Measurements from ENCODE around the gene EFCAB11. TPM values are rescaled to one million over a fixed set of nuclear protein-coding genes. Genes with fewer than 3 reads are reported as not detected.

EFCAB11 gene
- total and polyA plus RNA-seq, 2 of the 4 experiments (the other 2 are of a cell fraction): 2.2 to 5.3 TPM

DNA sequence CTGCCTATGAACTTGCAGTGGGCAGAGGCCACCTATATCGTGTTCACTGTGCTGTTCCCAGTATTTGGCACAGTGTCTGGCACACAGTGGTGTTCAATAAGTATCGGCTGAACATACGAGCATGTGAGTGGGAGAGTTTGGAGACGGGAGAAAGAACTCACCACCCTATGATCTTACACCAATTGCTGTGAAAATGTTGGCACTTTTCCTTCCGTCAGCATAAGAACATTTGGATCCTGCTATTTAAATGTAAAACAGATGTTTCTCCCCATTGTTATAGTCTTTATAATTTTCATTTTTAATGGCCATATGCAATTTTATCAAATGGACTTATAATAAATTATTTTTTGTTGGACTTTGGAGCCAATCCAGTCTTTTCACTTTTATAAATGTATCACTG is 144.4 kb downstream of the EFCAB11 start:
- no peak overlapping the region for H2AK9ac ChIP-seq (replicated peaks; ENCODE audit: low read depth, low read length, poor library complexity)
- ChIA-PET POLR2A (ENCODE audit: unreplicated experiment) (no interaction called here), CTCF (no interaction called here)
- peak overlapping the region; percentile 97 for H3K18ac ChIP-seq (ENCODE audit: low read depth, low read length)
- H3K56ac ChIP-seq (ENCODE audit: extremely low read depth, insufficient read depth, low read length): no peak overlapping the region
- no peak overlapping the region for H2AFZ ChIP-seq (replicated peaks; ENCODE audit: low read length, poor library complexity)
- peak overlapping the region; percentile 80 for H2BK5ac ChIP-seq (ENCODE audit: low read depth, low read length, poor library complexity, severe bottlenecking)
- H2BK15ac ChIP-seq (ENCODE audit: low read depth, low read length): peak overlapping the region; percentile 99; the same call in 2 of the 3 replicates
- peak overlapping the region; percentile 38 to 83; a peak in 3 of 4 replicates for H4K8ac ChIP-seq (ENCODE audit: low read depth in 2 of 2, low read length in 2 of 2)
- peak overlapping the region; percentile 83 for H3K14ac ChIP-seq (replicated peaks; ENCODE audit: low read depth, low read length)
- in situ Hi-C loops (cut with MboI; ENCODE audit: low sequenced_read_pairs): no loop called here
- H3K27me3 ChIP-seq (ENCODE audit: control insufficient read depth, insufficient read depth, low read length): no peaks in the 10 kb centered on the region
- no TSS peak for BruUV-seq (replicated peaks)
- no peaks in the 10 kb centered on the region for H4K20me1 ChIP-seq (ENCODE audit: insufficient read depth, low read length)
- no peak for ATAC-seq (ENCODE audit: low read depth)
- intact Hi-C loops (cut with micrococcal nuclease): loop anchor here (5.0 to 10.0 kb wide), 2 partner anchors 102 to 195 kb away; no protein-coding TSS in a partner anchor
- peaks cover 0 to 9% of the 10 kb centered on the region in 2 experiments; a peak in 1 of 4 replicates for H3K79me1 ChIP-seq (ENCODE audit: low read depth in 1 of 2, low read length in 2 of 2)
- dilution Hi-C loops (cut with HindIII; ENCODE audit: low sequenced_read_pairs, unreplicated experiment): no loop called here
- H3K4me2 ChIP-seq (ENCODE audit: low read depth, low read length): no peak overlapping the region
- peak overlapping the region; percentile 94 for H3K4ac ChIP-seq (ENCODE audit: low read depth, low read length)
- peaks cover 15% of the 10 kb centered on the region for H3K4me1 ChIP-seq (ENCODE audit: control insufficient read depth, insufficient read depth, low read length)
- H2BK20ac ChIP-seq (ENCODE audit: low read depth, low read length): peak overlapping the region; percentile 94
- no peak overlapping the region for H3K27ac ChIP-seq (ENCODE audit: insufficient read depth, low read length)
- whole genome bisulfite sequencing, 2 experiments (ENCODE audit: extremely low coverage in 2 of 2, insufficient read length in 1 of 2): no CpG with 5 or more reads among the region's 5 CpGs
- peak overlapping the region; percentile 95 for H4K91ac ChIP-seq (ENCODE audit: insufficient read depth, low read depth, low read length)
- H4K5ac ChIP-seq (ENCODE audit: low read depth, low read length): peak overlapping the region; percentile 90
- H3K4me3 ChIP-seq (ENCODE audit: insufficient read depth, low read depth, low read length): no peak overlapping the region
- no peak for DNase-seq
- H3K9me3 ChIP-seq (ENCODE audit: control insufficient read depth, insufficient read depth, low read length): no peaks in the 10 kb centered on the region
- no peak overlapping the region for H3K9ac ChIP-seq (ENCODE audit: low read depth, low read length)
- H2BK120ac ChIP-seq (ENCODE audit: low read depth, low read length): peak overlapping the region; percentile 88
- H3K9me1 ChIP-seq (ENCODE audit: insufficient read depth, low read length): peaks cover 15% of the 10 kb centered on the region
- H3K23ac ChIP-seq (ENCODE audit: low read depth, low read length): peak overlapping the region; percentile 70
- H2AK5ac ChIP-seq (ENCODE audit: low read depth, low read length): peak overlapping the region; percentile 96
- TF ChIP-seq RAD21 (IDR thresholded peaks at IDR 0.05; ENCODE audit: low read length) (no peak), MXI1 (IDR thresholded peaks at IDR 0.05; ENCODE audit: borderline replicate concordance, low read depth, low read length) (no peak), SMC3 (IDR thresholded peaks at IDR 0.05; ENCODE audit: low read depth, low read length) (no peak), FOS (IDR thresholded peaks at IDR 0.05; ENCODE audit: low read depth, low read length) (no peak), MAFK (IDR thresholded peaks at IDR 0.05; ENCODE audit: low read depth, low read length) (no peak), RFX5 (IDR thresholded peaks at IDR 0.05; ENCODE audit: low read depth, low read length) (no peak), POLR2A (IDR thresholded peaks at IDR 0.05; ENCODE audit: low read depth, low read length) (no peak), BHLHE40 (IDR thresholded peaks at IDR 0.05; ENCODE audit: low read depth, low read length) (no peak), MAZ (IDR thresholded peaks at IDR 0.05; ENCODE audit: borderline replicate concordance, low read depth, low read length) (no peak), NFE2L2 (IDR thresholded peaks at IDR 0.05; ENCODE audit: low read depth, low read length) (no peak), CEBPB (IDR thresholded peaks at IDR 0.05; ENCODE audit: low read depth, low read length) (no peak)
- TF ChIP-seq, protein P1, sequence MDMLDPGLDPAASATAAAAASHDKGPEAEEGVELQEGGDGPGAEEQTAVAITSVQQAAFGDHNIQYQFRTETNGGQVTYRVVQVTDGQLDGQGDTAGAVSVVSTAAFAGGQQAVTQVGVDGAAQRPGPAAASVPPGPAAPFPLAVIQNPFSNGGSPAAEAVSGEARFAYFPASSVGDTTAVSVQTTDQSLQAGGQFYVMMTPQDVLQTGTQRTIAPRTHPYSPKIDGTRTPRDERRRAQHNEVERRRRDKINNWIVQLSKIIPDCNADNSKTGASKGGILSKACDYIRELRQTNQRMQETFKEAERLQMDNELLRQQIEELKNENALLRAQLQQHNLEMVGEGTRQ (IDR thresholded peaks at IDR 0.05; ENCODE audit: low read depth, low read length): no peak
- TF ChIP-seq, protein P2, sequence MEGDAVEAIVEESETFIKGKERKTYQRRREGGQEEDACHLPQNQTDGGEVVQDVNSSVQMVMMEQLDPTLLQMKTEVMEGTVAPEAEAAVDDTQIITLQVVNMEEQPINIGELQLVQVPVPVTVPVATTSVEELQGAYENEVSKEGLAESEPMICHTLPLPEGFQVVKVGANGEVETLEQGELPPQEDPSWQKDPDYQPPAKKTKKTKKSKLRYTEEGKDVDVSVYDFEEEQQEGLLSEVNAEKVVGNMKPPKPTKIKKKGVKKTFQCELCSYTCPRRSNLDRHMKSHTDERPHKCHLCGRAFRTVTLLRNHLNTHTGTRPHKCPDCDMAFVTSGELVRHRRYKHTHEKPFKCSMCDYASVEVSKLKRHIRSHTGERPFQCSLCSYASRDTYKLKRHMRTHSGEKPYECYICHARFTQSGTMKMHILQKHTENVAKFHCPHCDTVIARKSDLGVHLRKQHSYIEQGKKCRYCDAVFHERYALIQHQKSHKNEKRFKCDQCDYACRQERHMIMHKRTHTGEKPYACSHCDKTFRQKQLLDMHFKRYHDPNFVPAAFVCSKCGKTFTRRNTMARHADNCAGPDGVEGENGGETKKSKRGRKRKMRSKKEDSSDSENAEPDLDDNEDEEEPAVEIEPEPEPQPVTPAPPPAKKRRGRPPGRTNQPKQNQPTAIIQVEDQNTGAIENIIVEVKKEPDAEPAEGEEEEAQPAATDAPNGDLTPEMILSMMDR (conservative IDR thresholded peaks at IDR 0.05; ENCODE audit: low read depth, low read length): no peak
- TF ChIP-seq, protein P3, sequence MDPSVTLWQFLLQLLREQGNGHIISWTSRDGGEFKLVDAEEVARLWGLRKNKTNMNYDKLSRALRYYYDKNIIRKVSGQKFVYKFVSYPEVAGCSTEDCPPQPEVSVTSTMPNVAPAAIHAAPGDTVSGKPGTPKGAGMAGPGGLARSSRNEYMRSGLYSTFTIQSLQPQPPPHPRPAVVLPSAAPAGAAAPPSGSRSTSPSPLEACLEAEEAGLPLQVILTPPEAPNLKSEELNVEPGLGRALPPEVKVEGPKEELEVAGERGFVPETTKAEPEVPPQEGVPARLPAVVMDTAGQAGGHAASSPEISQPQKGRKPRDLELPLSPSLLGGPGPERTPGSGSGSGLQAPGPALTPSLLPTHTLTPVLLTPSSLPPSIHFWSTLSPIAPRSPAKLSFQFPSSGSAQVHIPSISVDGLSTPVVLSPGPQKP (IDR thresholded peaks at IDR 0.05; ENCODE audit: borderline replicate concordance, low read depth, low read length): no peak
- H3K36me3 ChIP-seq (ENCODE audit: control insufficient read depth, insufficient read depth, low read length): no peaks in the 10 kb centered on the region
